H9 (cell line): ENCODE measurements around the gene OR6J1. TPM values are rescaled to one million over a fixed set of nuclear protein-coding genes. Genes with fewer than 3 reads are reported as not detected.

Experiments used
- DNase-seq: peaks from one replicate; pipeline ENCODE4 v3.0.0-alpha.2; 2017
- H2AFZ ChIP-seq: one replicate; pipeline ENCODE4 v1.6.1; 2013; ENCODE audit warnings: mild to moderate bottlenecking, low read length, control low read depth, moderate library complexity
- H2AK5ac ChIP-seq: 2 replicates; pipeline ENCODE4 v1.6.1; 2013; ENCODE audit warnings: low read length, control low read depth, mixed read lengths; ENCODE audit not compliant: insufficient read length
- H2BK120ac ChIP-seq: one replicate; pipeline ENCODE4 v1.6.1; 2013; ENCODE audit warnings: low read depth, mild to moderate bottlenecking, low read length, control low read depth, inconsistent platforms; ENCODE audit not compliant: poor library complexity, severe bottlenecking
- H2BK12ac ChIP-seq: 2 replicates; pipeline ENCODE4 v1.6.1; 2013; ENCODE audit warnings: low read length, control low read depth, mixed read lengths, low read depth; ENCODE audit not compliant: insufficient read length
- H2BK15ac ChIP-seq: 2 replicates; pipeline ENCODE4 v1.6.1; 2013; ENCODE audit warnings: low read depth, low read length, control low read depth
- H2BK20ac ChIP-seq: one replicate; pipeline ENCODE4 v1.6.1; 2013; ENCODE audit warnings: low read depth, mild to moderate bottlenecking, low read length, control low read depth, inconsistent platforms; ENCODE audit not compliant: poor library complexity, severe bottlenecking
- H2BK5ac ChIP-seq: 2 replicates; pipeline ENCODE4 v1.6.1; 2013; ENCODE audit warnings: low read length, control low read depth, mixed read lengths; ENCODE audit not compliant: insufficient read length
- H3K14ac ChIP-seq: 2 replicates; pipeline ENCODE4 v1.6.1; 2013; ENCODE audit warnings: low read length, control low read depth; ENCODE audit not compliant: insufficient read depth
- H3K18ac ChIP-seq: 2 replicates; pipeline ENCODE4 v1.6.1; 2013; ENCODE audit warnings: low read depth, mild to moderate bottlenecking, mixed read lengths, low read length, control low read depth; ENCODE audit not compliant: insufficient read length
- H3K23ac ChIP-seq: 2 replicates; pipeline ENCODE4 v1.6.1; 2013; ENCODE audit warnings: low read length, control low read depth, mixed read lengths, low read depth; ENCODE audit not compliant: insufficient read length
- H3K23me2 ChIP-seq: 2 replicates; pipeline ENCODE4 v1.6.1; 2013; ENCODE audit warnings: low read depth, mild to moderate bottlenecking, mixed read lengths, low read length, control low read depth; ENCODE audit not compliant: insufficient read length, poor library complexity, severe bottlenecking
- H3K27ac ChIP-seq: 2 replicates; pipeline ENCODE4 v1.5.1; 2013; ENCODE audit warnings: low read length, control low read depth, mixed read lengths, low read depth; ENCODE audit not compliant: insufficient read length
- H3K27me3 ChIP-seq: 2 replicates; pipeline ENCODE4 v1.6.1; 2013; ENCODE audit warnings: low read length, control low read depth, inconsistent platforms; ENCODE audit not compliant: insufficient read depth
- H3K4ac ChIP-seq: 2 replicates; pipeline ENCODE4 v1.6.1; 2013; ENCODE audit warnings: low read depth, mild to moderate bottlenecking, control low read depth, inconsistent platforms, low read length, moderate library complexity
- H3K4me1 ChIP-seq: 2 replicates; pipeline ENCODE4 v1.6.1; 2013; ENCODE audit warnings: low read length, control low read depth, inconsistent platforms; ENCODE audit not compliant: insufficient read depth
- H3K4me2 ChIP-seq: 2 replicates; pipeline ENCODE4 v1.6.1; 2013; ENCODE audit warnings: low read length, control low read depth, mixed read lengths; ENCODE audit not compliant: insufficient read length, insufficient read depth
- H3K56ac ChIP-seq: 2 replicates; pipeline ENCODE4 v1.6.1; 2013; ENCODE audit warnings: low read depth, mild to moderate bottlenecking, mixed read lengths, low read length, control low read depth; ENCODE audit not compliant: insufficient read length
- H3K79me1 ChIP-seq: 2 replicates; pipeline ENCODE4 v1.6.1; 2013; ENCODE audit warnings: low read depth, mild to moderate bottlenecking, moderate library complexity, low read length, control low read depth, inconsistent platforms; ENCODE audit not compliant: insufficient read depth, poor library complexity, severe bottlenecking
- H3K79me2 ChIP-seq: 2 replicates; pipeline ENCODE4 v1.6.1; 2013; ENCODE audit warnings: low read length, control low read depth, inconsistent platforms; ENCODE audit not compliant: insufficient read depth
- H3K9ac ChIP-seq: 2 replicates; pipeline ENCODE4 v1.6.1; 2013; ENCODE audit warnings: low read length, control low read depth, mixed read lengths; ENCODE audit not compliant: insufficient read length; ENCODE audit errors: extremely low read depth
- H3K9me3 ChIP-seq: one replicate; pipeline ENCODE4 v1.6.1; 2013; ENCODE audit warnings: low read depth, low read length, inconsistent platforms; ENCODE audit not compliant: control insufficient read depth
- H3T11ph ChIP-seq: one replicate; pipeline ENCODE4 v1.6.1; 2013; ENCODE audit warnings: mild to moderate bottlenecking, low read length, control low read depth, inconsistent platforms
- H4K20me1 ChIP-seq: one replicate; pipeline ENCODE4 v1.6.1; 2013; ENCODE audit not compliant: control insufficient read depth, insufficient read length, insufficient read depth
- H4K5ac ChIP-seq: 2 replicates; pipeline ENCODE4 v1.6.1; 2013; ENCODE audit warnings: low read depth, mild to moderate bottlenecking, mixed read lengths, low read length, control low read depth; ENCODE audit not compliant: insufficient read length
- H4K8ac ChIP-seq: replicated peaks from 2 replicates; pipeline ENCODE4 v1.6.1; 2013; ENCODE audit warnings: low read length, control low read depth, mixed read lengths, low read depth; ENCODE audit not compliant: insufficient read length
- H4K91ac ChIP-seq: 2 replicates; pipeline ENCODE4 v1.6.1; 2013; ENCODE audit warnings: low read depth, mild to moderate bottlenecking, moderate library complexity, mixed read lengths, low read length, control low read depth; ENCODE audit not compliant: insufficient read length
- H3K27ac Mint-ChIP-seq, 3 experiments: 2 replicates in 2 of 3; 3 replicates in 1 of 3; pipeline ENCODE4 v1.8.0; 2020 to 2021; ENCODE audit warnings: mixed read lengths in 3 of 3, mild to moderate bottlenecking in 1 of 3, moderate library complexity in 1 of 3
- H3K27me3 Mint-ChIP-seq: 2 replicates; pipeline ENCODE4 v1.8.0; 2021; ENCODE audit warnings: low read depth, mild to moderate bottlenecking, moderate library complexity, mixed read lengths
- H3K36me3 Mint-ChIP-seq, 3 experiments: 2 replicates in 2 of 3; 3 replicates in 1 of 3; pipeline ENCODE4 v1.8.0; 2020 to 2021; ENCODE audit warnings: low read depth in 3 of 3, mixed read lengths in 3 of 3; ENCODE audit not compliant: insufficient read depth in 1 of 3
- H3K4me1 Mint-ChIP-seq, 2 experiments: 2 replicates each; pipeline ENCODE4 v1.8.0; 2020; ENCODE audit warnings: mixed read lengths in 2 of 2
- H3K4me3 Mint-ChIP-seq, 2 experiments: 2 replicates in 1 of 2; 3 replicates in 1 of 2; pipeline ENCODE4 v1.8.0; 2020 to 2021; ENCODE audit warnings: mild to moderate bottlenecking in 2 of 2, mixed read lengths in 2 of 2, moderate library complexity in 1 of 2
- H3K9me3 Mint-ChIP-seq, 2 experiments: 2 replicates in 1 of 2; 3 replicates in 1 of 2; pipeline ENCODE4 v1.8.0; 2020; ENCODE audit warnings: mild to moderate bottlenecking in 2 of 2, mixed read lengths in 2 of 2, moderate library complexity in 1 of 2
- WGBS: extraction: QIAGEN DNeasy Blood & Tissue Kit; methylation state at CpG from one replicate; pipeline ENCODE4 v1.1.7; 2013; ENCODE audit warnings: missing lambda C conversion rate, low lambda C conversion rate, mixed read lengths; ENCODE audit not compliant: insufficient read length; ENCODE audit errors: extremely low coverage; 5-methylcytosine and 5-hydroxymethylcytosine counted together
- total RNA-seq: library from RNA; stranded (reverse); gene quantifications from 2 replicates; pipeline ENCODE4 v1.2.1, GENCODE V29; 2021
- TF ChIP-seq, protein P1 (sequence below): fragments of 200-600 bp; sonication (generic); conservative IDR thresholded peaks from 3 replicates; pipeline ENCODE4 v1.8.0; 2021; ENCODE audit warnings: antibody characterized with exemption, mild to moderate bottlenecking

OR6J1 gene
- total RNA-seq, 1 experiment from 2014 or later: not detected

DNA sequence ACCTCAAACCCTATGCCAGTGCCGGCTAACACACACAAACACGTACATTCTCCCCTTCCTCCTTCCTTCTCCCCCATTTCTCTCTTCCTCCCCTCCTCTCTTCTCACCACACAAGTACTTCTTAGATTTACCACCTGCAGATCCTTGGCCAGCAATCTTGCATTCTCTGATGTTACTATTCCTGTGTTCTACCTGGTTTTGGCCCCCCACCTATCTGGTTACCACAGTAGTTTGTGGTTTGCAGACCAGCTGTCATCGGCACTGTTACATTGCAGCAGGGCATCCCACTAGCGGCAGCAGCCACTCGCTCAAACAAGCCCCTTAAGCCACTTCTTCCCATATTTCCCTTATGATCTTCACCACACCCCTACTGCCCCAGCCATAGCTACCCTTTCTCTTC, 42.2 kb downstream of the OR6J1 start:
- Histone ChIP-seq H3K18ac (no peak overlapping the region), H2BK15ac (no peak overlapping the region), H2BK12ac (no peak overlapping the region), H3T11ph (no peak overlapping the region), H3K9me3 (no peaks in the 10 kb centered on the region), H4K5ac (no peak overlapping the region), H4K91ac (no peak overlapping the region), H3K4me1 (peaks cover 3% of the 10 kb centered on the region; the same call in 1 of the 2 replicates), H3K23ac (no peak overlapping the region), H3K79me1 (no peaks in the 10 kb centered on the region), H2AFZ (no peak overlapping the region), H3K79me2 (no peaks in the 10 kb centered on the region), H3K9ac (no peak overlapping the region), H3K27me3 (no peaks in the 10 kb centered on the region), H3K14ac (no peak overlapping the region), H2AK5ac (no peak overlapping the region), H3K23me2 (peaks cover 9% of the 10 kb centered on the region), H2BK5ac (no peak overlapping the region), H3K4me2 (no peak overlapping the region), H3K4ac (no peak overlapping the region), H4K8ac (no peak overlapping the region), H4K20me1 (no peaks in the 10 kb centered on the region), H2BK20ac (no peak overlapping the region), H3K56ac (no peak overlapping the region), H3K27ac (no peak overlapping the region), H2BK120ac (no peak overlapping the region)
- TF ChIP-seq, protein P1, sequence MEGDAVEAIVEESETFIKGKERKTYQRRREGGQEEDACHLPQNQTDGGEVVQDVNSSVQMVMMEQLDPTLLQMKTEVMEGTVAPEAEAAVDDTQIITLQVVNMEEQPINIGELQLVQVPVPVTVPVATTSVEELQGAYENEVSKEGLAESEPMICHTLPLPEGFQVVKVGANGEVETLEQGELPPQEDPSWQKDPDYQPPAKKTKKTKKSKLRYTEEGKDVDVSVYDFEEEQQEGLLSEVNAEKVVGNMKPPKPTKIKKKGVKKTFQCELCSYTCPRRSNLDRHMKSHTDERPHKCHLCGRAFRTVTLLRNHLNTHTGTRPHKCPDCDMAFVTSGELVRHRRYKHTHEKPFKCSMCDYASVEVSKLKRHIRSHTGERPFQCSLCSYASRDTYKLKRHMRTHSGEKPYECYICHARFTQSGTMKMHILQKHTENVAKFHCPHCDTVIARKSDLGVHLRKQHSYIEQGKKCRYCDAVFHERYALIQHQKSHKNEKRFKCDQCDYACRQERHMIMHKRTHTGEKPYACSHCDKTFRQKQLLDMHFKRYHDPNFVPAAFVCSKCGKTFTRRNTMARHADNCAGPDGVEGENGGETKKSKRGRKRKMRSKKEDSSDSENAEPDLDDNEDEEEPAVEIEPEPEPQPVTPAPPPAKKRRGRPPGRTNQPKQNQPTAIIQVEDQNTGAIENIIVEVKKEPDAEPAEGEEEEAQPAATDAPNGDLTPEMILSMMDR: no peak
- Mint-ChIP-seq H3K36me3 (peaks cover 23 to 49% (median 49%) of the 10 kb centered on the region in 3 experiments), H3K27me3 (no peaks in the 10 kb centered on the region), H3K9me3 (no peaks in the 10 kb centered on the region; a peak in 1 of 5 replicates), H3K4me3 (no peak overlapping the region), H3K27ac (no peak overlapping the region), H3K4me1 (peaks cover 17% of the 10 kb centered on the region in 2 experiments)
- DNase-seq: no peak
- no CpG with 5 or more reads among the region's 5 CpGs for WGBS
